HG03439 (cell line): Measurements from ENCODE around the gene ARHGEF25.

ENCODE experiments used
- ATAC-seq: cut with Tn5 transposase; IDR thresholded peaks from one replicate; pipeline ENCODE4 v1.9.1; 2021; ENCODE audit warnings: mild to moderate bottlenecking, moderate library complexity; ENCODE audit not compliant: unreplicated experiment

ARHGEF25 gene

DNA sequence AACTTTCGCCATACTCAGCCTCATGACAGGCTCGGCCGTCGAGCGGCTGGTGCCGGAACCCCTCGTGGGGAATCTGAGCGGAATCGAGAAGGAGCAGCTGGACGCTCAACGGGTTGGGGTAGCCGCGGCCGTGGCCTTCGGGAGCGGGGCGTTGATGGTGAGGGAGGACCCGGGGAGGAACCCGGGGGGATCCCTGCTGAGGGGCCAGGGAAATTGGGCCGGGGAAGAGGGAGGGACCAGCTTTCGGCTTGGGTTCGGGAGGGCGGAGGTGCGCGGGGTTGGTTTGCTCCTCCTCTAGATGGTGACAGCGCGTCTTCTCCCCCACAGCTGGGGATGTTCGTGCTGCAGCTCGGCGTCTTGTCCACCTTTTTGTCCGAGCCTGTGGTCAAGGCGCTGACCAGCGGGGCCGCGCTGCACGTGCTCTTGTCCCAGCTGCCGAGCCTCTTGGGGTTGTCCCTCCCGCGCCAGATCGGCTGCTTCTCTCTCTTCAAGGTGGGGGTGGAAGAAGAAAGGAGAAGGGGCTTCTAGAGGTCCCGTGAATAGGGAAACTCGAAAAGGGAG lies 9.8 kb downstream of the ARHGEF25 start:
- ATAC-seq = no peak

DNA sequence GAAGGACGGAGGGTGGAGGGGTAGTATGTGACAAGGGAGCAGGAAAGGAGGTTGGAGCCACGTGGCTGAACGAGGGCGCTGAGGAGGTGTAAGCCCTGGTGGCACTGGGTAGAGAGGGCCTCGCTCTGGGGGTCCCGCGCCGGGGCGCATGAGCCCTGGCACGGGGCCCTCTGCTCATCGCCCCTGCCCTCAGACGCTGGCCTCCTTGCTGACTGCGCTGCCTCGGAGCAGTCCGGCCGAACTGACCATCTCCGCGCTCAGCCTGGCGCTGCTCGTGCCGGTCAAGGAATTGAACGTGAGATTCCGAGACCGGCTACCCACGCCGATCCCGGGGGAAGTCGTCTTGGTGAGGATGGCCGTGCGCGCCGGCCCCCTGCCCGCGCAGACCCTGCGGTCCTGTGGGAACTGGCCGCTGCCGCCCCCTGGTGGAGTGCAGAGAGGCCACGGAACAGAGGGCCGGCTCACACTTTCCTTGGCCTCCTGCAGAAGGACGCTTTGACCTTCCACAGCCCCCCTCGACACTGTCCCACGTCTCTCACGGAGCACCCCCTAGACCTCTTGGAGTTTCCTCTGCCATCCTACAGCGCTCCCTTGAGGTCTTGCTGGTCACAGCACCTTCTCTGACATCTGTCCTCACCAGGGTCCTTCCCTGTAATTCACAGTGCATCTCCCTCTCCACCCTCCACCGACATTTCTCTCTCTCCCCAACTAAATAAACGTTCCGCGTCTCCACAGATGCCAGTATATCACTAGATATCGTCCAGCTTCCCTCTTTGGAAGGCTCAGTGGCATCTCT lies 10.5 kb downstream of the ARHGEF25 start:
- ATAC-seq = no peak

DNA sequence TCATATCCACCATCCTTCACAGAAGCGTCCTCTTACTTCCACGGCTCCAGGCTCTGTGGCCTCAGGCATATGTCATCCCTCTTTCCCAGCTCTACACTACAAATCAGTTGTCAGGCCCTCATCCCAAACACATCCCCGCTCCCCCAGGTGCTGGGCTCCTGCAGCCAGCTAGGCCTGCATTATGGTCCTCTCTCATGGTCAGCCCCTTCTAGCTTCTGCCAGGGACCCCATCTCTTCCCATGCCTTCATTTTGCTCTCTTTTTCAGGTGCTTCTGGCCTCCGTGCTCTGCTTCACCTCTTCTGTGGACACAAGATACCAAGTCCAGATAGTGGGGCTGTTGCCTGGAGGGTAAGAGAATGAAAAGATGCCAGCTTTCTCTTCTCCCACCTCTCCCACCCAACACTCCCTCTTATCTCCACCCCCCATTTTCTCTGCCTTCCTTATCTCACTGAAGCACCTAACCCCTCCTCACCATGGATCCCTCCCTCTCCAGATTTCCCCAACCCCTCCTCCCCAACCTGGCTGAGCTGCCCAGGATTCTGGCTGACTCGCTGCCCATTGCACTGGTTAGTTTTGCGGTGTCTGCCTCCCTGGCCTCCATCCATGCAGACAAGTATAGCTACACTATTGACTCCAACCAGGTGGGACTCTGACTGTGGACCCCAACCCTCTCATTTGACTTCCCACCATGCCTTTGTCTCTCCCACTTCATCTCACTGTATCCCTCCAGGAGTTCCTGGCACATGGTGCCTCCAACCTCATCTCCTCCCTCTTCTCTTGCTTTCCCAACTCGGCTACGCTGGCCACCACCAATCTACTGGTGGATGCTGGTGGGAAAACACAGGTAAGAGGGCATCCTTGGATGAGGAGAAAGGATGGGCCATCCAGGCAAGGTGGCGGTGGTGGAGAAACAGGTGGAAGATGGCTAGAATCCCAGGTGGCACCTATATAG lies 11.3 kb downstream of the ARHGEF25 start:
- ATAC-seq = no peak

DNA sequence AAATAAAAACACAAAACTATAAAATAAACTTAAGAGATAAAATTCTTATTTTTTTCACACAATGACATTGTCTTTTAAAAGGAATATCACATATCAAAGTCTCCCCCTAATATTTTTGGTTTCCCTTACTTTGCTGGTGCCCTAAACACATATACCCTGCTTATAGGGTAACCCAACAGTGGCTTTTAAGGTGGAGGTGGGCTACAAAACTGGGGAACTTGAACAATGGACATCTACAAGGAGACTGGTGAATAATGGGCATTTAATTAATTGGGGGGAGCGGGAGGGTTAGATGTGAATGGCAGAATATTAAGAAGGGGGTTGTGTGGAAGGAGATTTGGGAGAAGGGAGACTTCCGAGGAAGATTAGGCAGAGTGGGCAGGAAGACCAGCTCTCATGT lies 12.2 kb downstream of the ARHGEF25 start:
- no peak for ATAC-seq

DNA sequence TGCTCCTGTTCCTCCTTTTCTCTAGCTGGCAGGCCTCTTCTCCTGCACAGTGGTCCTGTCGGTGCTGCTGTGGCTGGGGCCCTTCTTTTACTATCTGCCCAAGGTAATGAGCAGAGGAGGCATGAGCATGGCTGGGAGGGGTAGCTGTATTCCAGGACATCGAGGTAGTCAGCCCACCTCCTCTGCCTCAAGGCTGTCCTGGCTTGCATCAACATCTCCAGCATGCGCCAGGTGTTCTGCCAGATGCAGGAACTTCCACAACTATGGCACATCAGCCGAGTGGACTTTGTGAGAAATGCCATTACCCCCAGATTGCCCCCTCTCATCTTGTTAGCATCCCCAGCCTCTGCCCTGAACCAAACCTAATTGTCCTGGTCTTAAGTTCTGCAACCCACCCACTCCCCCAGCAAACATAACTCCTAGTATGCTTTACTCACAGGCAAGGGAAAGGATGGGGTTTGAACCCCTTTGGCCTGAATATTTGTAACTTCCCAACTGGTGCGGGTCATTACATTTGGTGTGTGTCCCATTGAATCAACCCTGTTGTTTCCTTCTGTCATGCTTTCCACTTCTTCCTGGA lies 12.7 kb downstream of the ARHGEF25 start:
- ATAC-seq = no peak

DNA sequence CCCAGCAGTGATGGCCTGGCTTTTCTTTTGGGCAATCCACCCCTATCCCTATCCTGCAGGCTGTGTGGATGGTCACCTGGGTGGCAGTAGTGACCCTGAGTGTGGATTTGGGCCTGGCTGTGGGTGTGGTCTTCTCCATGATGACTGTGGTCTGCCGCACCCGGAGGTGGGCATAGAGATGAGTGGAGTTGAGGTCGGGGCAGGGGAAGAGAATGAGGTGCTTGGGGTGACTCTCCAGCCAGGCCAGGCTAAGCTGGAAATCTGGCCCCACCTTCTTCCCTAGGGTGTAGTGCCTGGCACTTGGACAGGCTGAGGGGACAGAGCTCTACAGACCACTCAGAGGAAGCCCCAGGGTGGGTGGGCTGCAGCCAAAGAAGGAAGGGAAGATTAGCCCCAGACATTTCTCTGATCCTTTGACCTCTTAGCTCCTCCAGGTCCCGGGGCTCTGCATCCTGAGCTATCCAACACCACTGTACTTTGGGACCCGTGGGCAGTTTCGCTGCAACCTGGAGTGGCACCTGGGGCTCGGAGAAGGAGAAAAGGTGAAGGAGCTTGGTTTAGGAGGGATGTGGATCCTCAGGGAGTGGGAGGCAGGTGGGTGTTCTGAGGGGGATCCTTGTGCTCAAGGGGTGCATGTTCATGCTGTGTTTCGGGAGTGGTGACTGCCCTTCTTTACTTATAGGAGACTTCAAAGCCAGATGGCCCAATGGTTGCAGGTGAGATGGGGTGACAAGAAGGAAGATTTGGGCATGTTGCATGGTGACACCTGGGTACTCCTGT lies 13.4 kb downstream of the ARHGEF25 start:
- no peak for ATAC-seq

DNA sequence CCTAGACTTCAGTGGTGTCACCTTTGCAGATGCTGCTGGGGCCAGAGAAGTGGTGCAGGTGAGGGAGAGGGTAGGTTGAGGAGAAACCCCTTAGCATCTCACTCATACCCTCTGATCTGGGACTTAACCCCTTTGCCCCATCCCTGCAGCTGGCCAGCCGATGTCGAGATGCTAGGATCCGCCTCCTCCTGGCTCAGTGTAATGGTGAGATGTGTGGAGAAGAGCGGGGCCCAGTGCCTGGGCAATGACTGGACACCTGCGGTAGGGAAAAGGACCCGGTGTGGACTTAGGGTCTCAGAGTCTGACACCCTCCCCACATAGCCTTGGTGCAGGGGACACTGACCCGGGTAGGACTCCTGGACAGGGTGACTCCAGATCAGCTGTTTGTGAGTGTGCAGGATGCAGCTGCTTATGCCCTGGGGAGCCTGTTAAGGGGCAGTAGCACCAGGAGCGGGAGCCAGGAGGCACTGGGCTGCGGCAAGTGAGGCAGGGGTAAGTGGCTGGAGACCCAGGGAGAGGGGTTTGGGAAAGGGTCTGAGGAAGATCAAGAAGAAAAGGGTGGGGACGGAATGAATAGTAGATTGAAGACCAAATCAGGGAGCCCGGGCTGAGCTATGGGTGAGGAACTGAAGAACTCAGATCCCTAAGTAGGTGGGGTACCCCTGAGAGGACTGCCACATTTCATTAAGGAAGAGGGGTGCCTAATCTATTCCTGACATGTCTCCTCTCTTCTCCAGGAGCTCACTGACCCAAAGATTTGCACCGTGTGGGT lies 14.2 kb downstream of the ARHGEF25 start:
- no peak for ATAC-seq

DNA sequence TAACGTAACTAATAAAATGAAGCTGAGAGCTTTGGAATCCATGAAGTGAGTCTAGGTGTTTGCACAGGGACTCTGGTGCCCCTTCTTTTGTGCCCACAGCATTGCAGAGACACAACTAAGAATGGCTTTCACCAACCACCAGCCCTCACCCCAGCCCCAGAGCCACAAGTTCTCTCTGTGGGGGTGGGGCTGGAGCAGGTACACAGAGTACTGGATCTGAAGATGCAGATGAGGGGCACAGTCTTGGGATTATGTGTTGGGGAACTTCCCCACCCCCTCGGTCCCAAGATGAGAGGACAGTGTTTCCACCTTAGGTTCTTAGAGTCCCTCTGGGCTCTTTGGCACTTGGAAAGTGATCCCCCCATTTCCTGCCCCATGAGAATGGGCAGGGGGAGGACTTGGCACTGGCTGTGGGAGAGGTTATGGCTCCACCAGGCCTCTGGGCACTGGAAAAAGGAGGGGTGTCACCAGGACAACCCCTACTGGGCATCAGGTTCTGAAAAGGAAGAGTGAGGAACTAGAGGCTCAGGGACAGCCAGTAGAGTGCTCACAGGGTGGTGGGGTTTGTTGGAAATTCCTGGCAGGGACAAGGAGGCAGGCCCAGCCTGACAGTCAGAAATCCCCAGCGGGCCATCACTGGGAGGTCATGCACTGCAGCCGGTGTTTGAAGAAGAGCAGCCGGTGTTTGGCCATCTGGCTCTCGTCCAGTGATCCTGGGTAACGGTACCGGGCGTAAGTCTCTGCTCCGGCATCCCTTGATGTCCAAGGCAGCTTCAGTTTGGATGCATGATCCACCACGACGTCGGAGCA lies 15.1 kb downstream of the ARHGEF25 start:
- no peak for ATAC-seq

DNA sequence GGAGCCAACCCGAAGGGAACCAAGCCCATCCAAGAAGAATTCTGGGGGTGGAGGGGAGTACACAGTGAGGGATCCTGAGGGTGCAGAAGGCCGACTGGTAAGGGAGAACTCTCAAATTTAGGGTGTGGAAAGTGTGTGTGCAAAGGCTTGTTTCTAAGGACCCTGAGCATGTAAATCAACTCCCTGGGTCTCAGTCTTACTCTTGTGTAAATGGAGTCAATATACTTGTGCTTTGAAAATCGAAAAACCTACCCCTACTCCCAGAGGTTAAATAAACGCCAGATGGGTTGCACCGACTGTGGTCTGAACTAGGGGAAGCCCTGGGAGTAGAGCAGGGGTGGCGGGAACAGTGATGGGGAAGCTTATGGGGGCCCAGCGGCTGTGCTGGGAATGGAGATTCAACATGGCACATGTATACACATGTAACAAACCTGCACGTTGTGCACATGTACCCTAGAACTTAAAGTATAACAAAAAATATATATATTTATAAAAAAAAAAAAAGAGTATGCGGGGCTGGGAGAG lies 15.7 kb downstream of the ARHGEF25 start:
- ATAC-seq = no peak

DNA sequence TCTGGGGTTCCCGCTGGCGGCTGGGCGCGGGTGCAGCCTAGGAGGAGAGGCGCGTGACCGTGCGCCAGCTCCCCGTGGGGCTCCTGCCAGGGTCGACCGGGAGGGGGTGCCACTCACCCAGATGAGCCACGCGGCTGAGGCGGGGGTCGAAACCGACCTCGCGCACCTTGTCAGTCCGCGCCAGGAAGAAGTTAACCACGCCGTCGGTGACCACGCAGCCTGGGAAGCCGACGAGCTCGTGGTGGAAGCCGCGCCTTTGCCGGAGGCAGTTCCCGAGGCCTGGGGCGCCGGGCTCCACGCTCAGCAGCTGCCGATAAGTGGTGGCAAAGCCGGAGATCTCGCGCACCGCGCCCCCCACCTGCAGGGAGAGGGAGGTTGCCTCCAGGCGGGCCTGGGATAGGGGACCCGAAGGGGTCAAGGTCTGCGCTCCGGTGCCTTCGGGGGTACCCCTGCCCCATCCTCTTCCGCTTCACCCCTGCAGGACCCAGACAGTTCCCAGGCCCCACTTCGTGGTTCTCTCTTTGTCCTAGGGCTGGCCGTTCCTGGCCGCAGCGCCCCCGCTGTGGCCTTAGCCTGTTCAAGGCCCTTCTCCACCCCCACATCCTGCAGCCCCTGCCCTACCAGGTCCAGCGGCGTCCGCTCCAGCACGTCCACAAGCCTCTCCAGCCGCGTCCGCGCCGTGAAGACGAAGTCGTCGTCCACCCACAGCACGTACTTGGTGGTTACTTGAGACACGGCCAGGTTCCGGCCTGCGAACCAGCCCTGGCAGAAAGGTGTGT lies 16.5 kb downstream of the ARHGEF25 start:
- no peak for ATAC-seq

DNA sequence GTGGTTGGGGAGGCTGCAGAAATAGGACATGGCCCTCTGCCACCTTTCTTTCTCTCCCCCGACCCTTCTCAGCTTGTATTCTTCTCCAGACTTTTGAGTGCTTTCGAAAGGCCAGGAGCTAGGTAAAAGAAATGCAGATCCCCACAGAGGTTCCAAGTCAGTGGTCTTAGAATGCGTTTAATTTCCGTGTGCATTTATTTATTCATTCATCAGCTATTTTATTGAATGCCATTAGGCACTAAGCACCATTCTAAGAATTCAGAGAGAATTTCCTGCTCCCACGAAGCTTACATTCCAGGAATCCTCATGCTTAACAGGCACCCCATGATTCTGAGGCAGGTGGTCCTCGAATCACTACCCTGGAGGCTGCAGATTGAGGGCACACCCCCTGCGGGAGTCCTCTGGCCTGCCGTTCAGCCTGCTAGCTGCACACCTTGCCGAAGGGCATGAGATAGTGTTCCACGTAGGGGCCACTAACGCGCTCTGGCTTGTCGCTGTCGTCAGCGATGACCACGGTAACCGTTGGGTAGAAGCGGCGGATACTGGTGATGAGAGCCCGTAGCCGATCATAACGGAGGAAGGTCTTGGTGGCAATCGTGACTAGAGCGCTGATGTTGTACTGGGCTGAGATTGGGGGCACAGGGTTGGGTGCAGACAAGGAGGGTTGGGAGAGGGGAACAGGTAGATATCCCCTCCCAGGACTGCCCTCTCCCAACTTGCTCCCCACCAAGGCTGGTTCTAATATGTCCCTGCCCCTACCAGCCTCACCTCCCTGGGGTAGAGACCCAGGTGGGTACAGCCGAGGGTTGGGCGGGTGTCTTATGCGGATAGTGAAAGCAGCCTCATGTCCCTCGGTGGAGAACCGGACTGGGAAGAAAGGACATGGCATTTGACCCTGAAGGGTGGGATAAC lies 17.3 kb downstream of the ARHGEF25 start:
- ATAC-seq = no peak

DNA sequence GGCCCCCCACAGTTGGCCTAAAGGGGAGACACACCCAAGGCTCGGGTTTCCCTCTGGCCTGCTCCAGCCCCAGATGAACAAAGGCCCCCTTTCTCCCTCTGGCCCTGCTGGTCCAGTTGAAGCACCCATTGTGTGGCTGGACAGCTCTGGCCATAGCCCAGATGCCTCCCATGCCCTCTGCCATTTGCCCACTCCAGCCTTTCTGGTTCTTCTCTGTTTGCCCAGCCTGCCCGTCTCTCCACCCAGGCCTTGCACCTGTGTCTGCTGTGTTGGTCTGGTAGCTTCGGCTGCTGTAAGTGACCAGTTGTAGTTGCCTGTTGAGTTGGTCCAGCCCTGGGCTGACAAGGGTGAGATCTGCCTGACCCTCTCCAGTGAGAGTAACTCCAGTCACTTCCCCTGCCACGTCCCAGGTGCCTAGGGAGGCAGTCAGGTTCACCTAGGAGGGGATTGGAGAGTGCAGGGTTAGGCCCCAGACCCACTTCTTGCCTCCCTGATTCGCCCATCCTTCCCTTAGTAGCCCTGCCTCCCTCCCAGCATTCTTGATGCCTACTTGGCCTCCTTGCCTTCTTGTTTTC lies 18.7 kb downstream of the ARHGEF25 start:
- no peak for ATAC-seq

DNA sequence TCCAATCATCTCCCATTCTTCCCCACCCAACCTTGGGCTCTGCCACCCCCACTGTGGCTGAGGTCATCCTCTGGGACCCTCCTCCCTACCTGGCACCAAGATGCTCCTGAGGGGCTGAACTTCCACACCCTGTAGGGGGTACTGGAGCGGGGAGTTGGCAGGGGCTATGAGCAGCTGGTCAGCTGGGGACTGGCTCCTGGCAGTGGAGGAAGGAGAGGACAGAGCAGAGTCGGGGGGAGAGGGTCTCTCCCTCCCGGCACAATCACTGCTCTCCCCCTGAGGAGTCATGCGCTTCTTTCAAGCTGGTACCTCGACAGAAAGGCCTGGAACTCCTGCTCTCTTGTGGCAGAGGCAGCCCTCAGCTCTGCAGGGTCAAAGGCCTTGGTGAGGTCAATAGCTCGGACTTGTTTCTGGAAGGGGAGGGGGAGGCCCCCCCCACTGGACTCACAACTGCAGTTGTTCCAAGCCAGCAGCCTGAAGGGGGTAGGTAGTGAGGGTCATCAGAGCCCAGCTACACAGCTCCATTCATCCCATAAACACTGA lies 19.7 kb downstream of the ARHGEF25 start:
- no peak for ATAC-seq

DNA sequence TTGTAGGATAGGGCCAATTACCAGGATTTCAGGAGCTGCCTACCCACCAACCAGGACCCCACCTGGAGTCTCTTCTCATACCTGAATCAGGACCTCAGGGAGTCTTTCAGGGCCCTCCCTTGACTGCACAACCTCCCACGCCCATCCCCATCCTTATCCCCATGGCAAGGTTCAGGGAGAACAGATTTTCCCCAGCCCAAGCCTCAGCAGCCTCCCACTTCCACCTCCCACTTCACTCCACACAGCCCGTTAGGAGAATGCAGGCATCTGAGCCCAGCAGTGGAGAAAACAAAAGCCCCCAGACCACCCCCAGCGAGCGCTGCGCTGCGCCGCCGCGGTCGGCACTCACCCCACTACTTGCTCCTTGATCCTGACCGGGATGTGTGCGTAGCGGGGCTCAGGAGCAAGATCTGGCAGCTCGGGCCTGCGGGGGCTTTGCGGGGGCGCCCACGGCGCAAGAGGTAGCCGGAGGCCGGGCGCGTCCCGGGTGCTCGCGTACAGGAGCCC lies 20.4 kb downstream of the ARHGEF25 start:
- ATAC-seq = no peak

DNA sequence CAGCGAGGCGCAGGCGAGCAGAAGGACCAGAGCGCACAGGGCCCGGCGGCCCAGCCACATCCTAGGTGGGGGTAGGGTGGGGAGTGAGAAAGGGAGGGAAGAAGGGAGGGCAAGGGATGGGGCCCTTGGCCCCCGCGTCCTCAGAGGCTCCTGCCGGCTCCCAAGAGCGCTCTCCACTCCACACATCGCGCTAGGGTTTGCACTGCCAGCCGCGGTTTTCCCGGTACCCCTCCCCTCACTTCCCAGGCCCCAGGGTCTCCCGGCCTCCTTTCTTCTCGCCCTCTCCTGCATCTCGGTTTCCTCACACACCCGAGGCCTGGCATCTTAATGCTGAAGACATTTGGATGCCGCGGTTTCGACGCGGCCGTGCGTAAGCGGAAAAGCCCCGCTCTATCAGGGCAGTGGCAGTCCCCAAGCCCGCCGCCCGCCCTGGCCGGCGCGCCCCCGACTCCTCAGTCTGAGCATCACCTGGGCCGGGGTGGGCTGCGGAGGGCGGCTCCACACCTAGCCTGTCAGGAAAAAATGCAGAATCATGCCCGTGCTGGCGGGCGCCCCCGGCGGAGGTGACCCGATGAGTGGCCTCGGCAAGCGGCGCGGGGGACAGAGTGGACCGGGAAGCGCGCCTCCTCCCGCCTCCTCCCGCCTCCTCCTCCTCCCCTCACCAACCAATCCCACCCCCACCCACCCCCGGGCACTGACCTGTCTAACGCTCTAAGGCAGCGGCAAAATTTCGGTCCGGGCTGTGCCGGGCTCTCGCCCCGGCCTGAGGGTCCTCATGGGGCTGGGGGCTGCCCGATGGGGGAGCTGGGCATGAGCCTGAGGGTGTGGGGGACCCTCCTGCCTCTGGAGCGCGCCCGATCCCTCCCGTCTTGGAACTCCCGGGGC lies 21.1 kb downstream of the ARHGEF25 start:
- peak; percentile 17 for ATAC-seq
